K562 (cell line): ENCODE data around the gene E2F1. TPM values are rescaled to one million over a fixed set of nuclear protein-coding genes. Genes with fewer than 3 reads are reported as not detected.

Experiments used
- ARID4B ChIP-seq: sonication (generic); formaldehyde crosslinking; IDR thresholded peaks from 2 replicates; pipeline ENCODE4 v1.8.0; 2022; ENCODE audit warnings: mild to moderate bottlenecking, missing genetic modification reagents
- CBX3 ChIP-seq, 2 experiments: IDR thresholded peaks; 1 replicate in 1 of 2; 2 replicates in 1 of 2; pipeline ENCODE4 v1.6.1; 2012; ENCODE audit warnings: inconsistent platforms in 2 of 2, low read length in 2 of 2, borderline replicate concordance in 1 of 2, control low read depth in 1 of 2
- LCOR ChIP-seq: sonication (generic); formaldehyde crosslinking; IDR thresholded peaks from 2 replicates; pipeline ENCODE4 v1.8.0; 2022; ENCODE audit warnings: mild to moderate bottlenecking, missing genetic modification reagents
- POLR2AphosphoS2 ChIP-seq: IDR thresholded peaks from 2 replicates; pipeline ENCODE4 v1.6.1; 2012; ENCODE audit warnings: low read length, improper control_type of control experiment
- ZFX ChIP-seq: sonication (generic); formaldehyde crosslinking; IDR thresholded peaks from 2 replicates; pipeline ENCODE4 v1.8.0; 2022; ENCODE audit warnings: mild to moderate bottlenecking, missing genetic modification reagents, moderate library complexity
- ZNF449 ChIP-seq: fragments of 250-450 bp; sonication (Bioruptor Pico); IDR thresholded peaks from 2 replicates; pipeline ENCODE4 v1.8.0; 2022; ENCODE audit warnings: moderate library complexity, mild to moderate bottlenecking, inconsistent platforms
- polyA plus RNA-seq, 8 experiments: library from polyadenylated mRNA; depleted of rRNA in 4 of 8; stranded (reverse) in 5 of 8; unstranded in 3 of 8; fragments of >200 nt; fragmentation: Nextera tagmentation in 2 of 8; fragmentation: Illumina TruSeq in 1 of 8; extraction: Ambion mirVana in 2 of 8; extraction: Trizol in 1 of 8; gene quantifications; 2 replicates each; pipeline versions ENCODE4 v1.2.1 to v1.2.3, GENCODE V29; 2011 to 2014; ENCODE audit warnings: inconsistent platforms in 1 of 8, missing spikeins in 1 of 8
- total RNA-seq, 7 experiments: library from RNA; depleted of rRNA in 6 of 7; stranded (reverse); fragments of >200 nt in 6 of 7; fragmentation: Illumina TruSeq in 2 of 7; extraction: Trizol in 2 of 7; gene quantifications; 2 replicates each; pipeline versions ENCODE4 v1.2.1 to v1.2.3, GENCODE V29; 2011 to 2021; ENCODE audit warnings: low replicate concordance in 1 of 7
- TF ChIP-seq, protein P1 (sequence below): sonication (generic); formaldehyde crosslinking; IDR thresholded peaks from 2 replicates; pipeline ENCODE4 v1.8.1; 2023; ENCODE audit warnings: mild to moderate bottlenecking, missing genetic modification reagents
- TF ChIP-seq, protein P2 (sequence below): sonication (generic); formaldehyde crosslinking; IDR thresholded peaks from 2 replicates; pipeline ENCODE4 v1.8.0; 2022; ENCODE audit warnings: mild to moderate bottlenecking, missing genetic modification reagents
- TF ChIP-seq, protein P3 (sequence below): conservative IDR thresholded peaks from 2 replicates; pipeline ENCODE4 v1.6.1; 2011; ENCODE audit warnings: low read depth, mild to moderate bottlenecking, low read length; ENCODE audit not compliant: control insufficient read depth
- TF ChIP-seq, protein P4 (sequence below): fragments of 450-650 bp; formaldehyde crosslinking; IDR thresholded peaks from 2 replicates; pipeline ENCODE4 v1.4.0; 2022; ENCODE audit warnings: missing genetic modification characterization
- TF ChIP-seq, protein P5 (sequence below): fragments of 450-650 bp; IDR thresholded peaks from 2 replicates; pipeline ENCODE4 v1.6.1; 2016

E2F1 gene
- total and polyA plus RNA-seq, 9 of the 15 experiments (the other 6 are each of a cell fraction or from before 2014, with no cell fraction given): 0.14 to 30.6 (median 13.1) TPM

DNA sequence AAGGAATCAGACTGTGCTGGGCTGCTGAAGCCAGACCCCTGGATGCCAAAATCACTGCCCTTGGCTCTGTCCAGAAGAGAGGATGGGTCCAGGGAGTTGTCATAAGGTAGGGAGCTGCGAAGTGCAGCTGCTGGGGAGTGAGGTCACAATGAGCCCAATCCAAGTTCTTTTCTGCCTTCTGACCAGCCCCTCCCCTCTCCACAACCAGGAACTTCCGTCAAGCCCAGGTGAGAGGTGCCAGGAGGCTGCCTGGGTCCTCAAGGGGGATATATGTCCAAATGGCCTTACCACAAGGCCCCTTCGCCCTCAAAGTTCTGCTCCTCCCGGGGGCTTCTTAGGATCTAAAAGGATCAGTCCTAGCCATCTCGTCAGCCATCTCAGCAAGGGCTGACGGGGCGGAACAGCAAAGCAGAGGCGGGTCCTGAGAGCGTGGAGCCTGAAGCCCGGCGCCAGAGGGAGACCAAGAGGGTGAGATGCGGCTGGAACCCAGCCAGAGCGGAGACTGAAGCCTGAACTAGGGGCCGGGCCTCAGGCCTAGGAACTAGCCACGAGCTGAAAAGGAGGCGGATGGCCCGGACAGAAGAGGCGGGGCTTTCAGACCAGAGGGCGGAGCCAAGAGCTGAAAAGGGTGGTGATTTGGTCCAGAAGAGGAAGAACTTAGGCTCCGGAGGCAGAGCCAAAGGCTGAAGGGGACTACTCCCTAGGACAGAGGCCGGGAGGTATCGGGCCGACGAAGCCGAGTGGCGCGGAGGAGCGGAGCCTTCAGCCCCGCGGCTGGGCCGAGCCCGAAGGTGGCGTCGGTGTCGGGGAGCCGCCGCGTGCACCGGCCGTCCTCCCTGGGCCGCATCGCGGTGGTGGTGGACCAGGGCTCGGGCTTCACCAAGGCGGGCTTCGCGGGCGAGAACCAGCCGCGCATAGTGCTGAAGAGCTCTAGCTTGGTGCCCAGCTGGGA is 19.6 kb downstream of the E2F1 start, which contains the start of gene ACTL10 (continued):
- TF ChIP-seq, protein P1, sequence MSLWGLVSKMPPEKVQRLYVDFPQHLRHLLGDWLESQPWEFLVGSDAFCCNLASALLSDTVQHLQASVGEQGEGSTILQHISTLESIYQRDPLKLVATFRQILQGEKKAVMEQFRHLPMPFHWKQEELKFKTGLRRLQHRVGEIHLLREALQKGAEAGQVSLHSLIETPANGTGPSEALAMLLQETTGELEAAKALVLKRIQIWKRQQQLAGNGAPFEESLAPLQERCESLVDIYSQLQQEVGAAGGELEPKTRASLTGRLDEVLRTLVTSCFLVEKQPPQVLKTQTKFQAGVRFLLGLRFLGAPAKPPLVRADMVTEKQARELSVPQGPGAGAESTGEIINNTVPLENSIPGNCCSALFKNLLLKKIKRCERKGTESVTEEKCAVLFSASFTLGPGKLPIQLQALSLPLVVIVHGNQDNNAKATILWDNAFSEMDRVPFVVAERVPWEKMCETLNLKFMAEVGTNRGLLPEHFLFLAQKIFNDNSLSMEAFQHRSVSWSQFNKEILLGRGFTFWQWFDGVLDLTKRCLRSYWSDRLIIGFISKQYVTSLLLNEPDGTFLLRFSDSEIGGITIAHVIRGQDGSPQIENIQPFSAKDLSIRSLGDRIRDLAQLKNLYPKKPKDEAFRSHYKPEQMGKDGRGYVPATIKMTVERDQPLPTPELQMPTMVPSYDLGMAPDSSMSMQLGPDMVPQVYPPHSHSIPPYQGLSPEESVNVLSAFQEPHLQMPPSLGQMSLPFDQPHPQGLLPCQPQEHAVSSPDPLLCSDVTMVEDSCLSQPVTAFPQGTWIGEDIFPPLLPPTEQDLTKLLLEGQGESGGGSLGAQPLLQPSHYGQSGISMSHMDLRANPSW (CRISPR knock-in tag): 0 out of 2 replicates have a peak, but pooled peaks have one; percentile 48
- TF ChIP-seq, protein P2, sequence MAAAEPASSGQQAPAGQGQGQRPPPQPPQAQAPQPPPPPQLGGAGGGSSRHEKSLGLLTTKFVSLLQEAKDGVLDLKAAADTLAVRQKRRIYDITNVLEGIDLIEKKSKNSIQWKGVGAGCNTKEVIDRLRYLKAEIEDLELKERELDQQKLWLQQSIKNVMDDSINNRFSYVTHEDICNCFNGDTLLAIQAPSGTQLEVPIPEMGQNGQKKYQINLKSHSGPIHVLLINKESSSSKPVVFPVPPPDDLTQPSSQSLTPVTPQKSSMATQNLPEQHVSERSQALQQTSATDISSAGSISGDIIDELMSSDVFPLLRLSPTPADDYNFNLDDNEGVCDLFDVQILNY: no peak
- TF ChIP-seq, protein P3, sequence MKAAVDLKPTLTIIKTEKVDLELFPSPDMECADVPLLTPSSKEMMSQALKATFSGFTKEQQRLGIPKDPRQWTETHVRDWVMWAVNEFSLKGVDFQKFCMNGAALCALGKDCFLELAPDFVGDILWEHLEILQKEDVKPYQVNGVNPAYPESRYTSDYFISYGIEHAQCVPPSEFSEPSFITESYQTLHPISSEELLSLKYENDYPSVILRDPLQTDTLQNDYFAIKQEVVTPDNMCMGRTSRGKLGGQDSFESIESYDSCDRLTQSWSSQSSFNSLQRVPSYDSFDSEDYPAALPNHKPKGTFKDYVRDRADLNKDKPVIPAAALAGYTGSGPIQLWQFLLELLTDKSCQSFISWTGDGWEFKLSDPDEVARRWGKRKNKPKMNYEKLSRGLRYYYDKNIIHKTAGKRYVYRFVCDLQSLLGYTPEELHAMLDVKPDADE: 0 out of 2 replicates have a peak, but pooled peaks have one; percentile 7
- TF ChIP-seq ZFX (CRISPR knock-in tag) (peak; percentile 78), CBX3 (IDR thresholded peaks at IDR 0.05; ENCODE audit: borderline replicate concordance in 1 of 2, low read length in 2 of 2) (peak in 1 of 2 experiments; percentile 58; a peak in 1 of 3 replicates), LCOR (CRISPR knock-in tag) (peak; percentile 35; the same call in 1 of the 2 replicates), ARID4B (peak; percentile 19; the same call in 1 of the 2 replicates), ZNF449 (no peak), POLR2AphosphoS2 (peak; percentile 81; the same call in 1 of the 2 replicates)
- TF ChIP-seq, protein P4, sequence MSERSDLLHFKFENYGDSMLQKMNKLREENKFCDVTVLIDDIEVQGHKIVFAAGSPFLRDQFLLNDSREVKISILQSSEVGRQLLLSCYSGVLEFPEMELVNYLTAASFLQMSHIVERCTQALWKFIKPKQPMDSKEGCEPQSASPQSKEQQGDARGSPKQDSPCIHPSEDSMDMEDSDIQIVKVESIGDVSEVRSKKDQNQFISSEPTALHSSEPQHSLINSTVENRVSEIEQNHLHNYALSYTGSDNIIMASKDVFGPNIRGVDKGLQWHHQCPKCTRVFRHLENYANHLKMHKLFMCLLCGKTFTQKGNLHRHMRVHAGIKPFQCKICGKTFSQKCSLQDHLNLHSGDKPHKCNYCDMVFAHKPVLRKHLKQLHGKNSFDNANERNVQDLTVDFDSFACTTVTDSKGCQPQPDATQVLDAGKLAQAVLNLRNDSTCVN (CRISPR knock-in tag): no peak
- TF ChIP-seq, protein P5, sequence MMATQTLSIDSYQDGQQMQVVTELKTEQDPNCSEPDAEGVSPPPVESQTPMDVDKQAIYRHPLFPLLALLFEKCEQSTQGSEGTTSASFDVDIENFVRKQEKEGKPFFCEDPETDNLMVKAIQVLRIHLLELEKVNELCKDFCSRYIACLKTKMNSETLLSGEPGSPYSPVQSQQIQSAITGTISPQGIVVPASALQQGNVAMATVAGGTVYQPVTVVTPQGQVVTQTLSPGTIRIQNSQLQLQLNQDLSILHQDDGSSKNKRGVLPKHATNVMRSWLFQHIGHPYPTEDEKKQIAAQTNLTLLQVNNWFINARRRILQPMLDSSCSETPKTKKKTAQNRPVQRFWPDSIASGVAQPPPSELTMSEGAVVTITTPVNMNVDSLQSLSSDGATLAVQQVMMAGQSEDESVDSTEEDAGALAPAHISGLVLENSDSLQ: peak; percentile 70
